Ishikawa (cell line): ENCODE data around the gene GPC1.

ENCODE experiments used
- CEBPB ChIP-seq: IDR thresholded peaks from 2 replicates; pipeline ENCODE4 v1.6.1; 2012
- CREB1 ChIP-seq: IDR thresholded peaks from 2 replicates; pipeline ENCODE4 v1.6.1; 2012; ENCODE audit warnings: low read depth
- EGR1 ChIP-seq: IDR thresholded peaks from 2 replicates; pipeline ENCODE4 v1.6.1; 2012
- EP300 ChIP-seq: IDR thresholded peaks from 2 replicates; pipeline ENCODE4 v1.6.1; 2012; ENCODE audit warnings: borderline replicate concordance
- FOXM1 ChIP-seq: IDR thresholded peaks from 2 replicates; pipeline ENCODE4 v1.6.1; 2012; ENCODE audit warnings: low read depth, borderline replicate concordance
- MAX ChIP-seq: IDR thresholded peaks from 2 replicates; pipeline ENCODE4 v1.6.1; 2012
- NFIC ChIP-seq: IDR thresholded peaks from 2 replicates; pipeline ENCODE4 v1.6.1; 2012
- RAD21 ChIP-seq: IDR thresholded peaks from 2 replicates; pipeline ENCODE4 v1.6.1; 2012; ENCODE audit warnings: low read depth
- REST ChIP-seq: IDR thresholded peaks from 2 replicates; pipeline ENCODE4 v1.6.1; 2012; ENCODE audit warnings: low read depth, mild to moderate bottlenecking
- TAF1 ChIP-seq: IDR thresholded peaks from 2 replicates; pipeline ENCODE4 v1.6.1; 2012; ENCODE audit warnings: low read depth, mild to moderate bottlenecking
- TCF12 ChIP-seq: IDR thresholded peaks from 2 replicates; pipeline ENCODE4 v1.6.1; 2012; ENCODE audit warnings: low read depth
- TEAD4 ChIP-seq: IDR thresholded peaks from 2 replicates; pipeline ENCODE4 v1.6.1; 2012
- USF1 ChIP-seq: IDR thresholded peaks from 2 replicates; pipeline ENCODE4 v1.6.1; 2012
- YY1 ChIP-seq: IDR thresholded peaks from 2 replicates; pipeline ENCODE4 v1.6.1; 2012; ENCODE audit warnings: low read depth
- ZBTB7A ChIP-seq: IDR thresholded peaks from 2 replicates; pipeline ENCODE4 v1.6.1; 2012; ENCODE audit warnings: low read depth

Gene GPC1

GRCh38 chr2:240434728-240435456 is 571 bp upstream of the GPC1 start:
- TF ChIP-seq FOXM1, result no peak
- peak; percentile 51; the same call in 1 of the 2 replicates for TF ChIP-seq TAF1
- TF ChIP-seq ZBTB7A, result peak; percentile 55; the same call in 1 of the 2 replicates
- peak; percentile 47; the same call in 1 of the 2 replicates for TF ChIP-seq NFIC
- TF ChIP-seq CEBPB, result no peak
- TF ChIP-seq EGR1, result peak; percentile 73; the same call in 1 of the 2 replicates
- TF ChIP-seq REST, result no peak
- TF ChIP-seq CREB1, result peak; percentile 38; the same call in 1 of the 2 replicates
- no peak; the same call in 1 of the 2 replicates for TF ChIP-seq RAD21

GRCh38 chr2:240435948-240436682 is 652 bp downstream of the GPC1 start:
- no peak for TF ChIP-seq USF1
- TF ChIP-seq MAX, result peak; percentile 17; the same call in 1 of the 2 replicates
- TF ChIP-seq EP300, result no peak
- no peak for TF ChIP-seq NFIC
- TF ChIP-seq CREB1, result no peak
- no peak for TF ChIP-seq TCF12
- TF ChIP-seq CEBPB, result no peak
- TF ChIP-seq REST, result no peak
- TF ChIP-seq EGR1, result no peak
- TF ChIP-seq RAD21, result peak; percentile 5; the same call in 1 of the 2 replicates
- no peak for TF ChIP-seq TEAD4
- TF ChIP-seq TAF1, result no peak
- TF ChIP-seq FOXM1, result no peak
- TF ChIP-seq YY1, result peak; percentile 52; the same call in 1 of the 2 replicates
- peak; percentile 57; the same call in 1 of the 2 replicates for TF ChIP-seq ZBTB7A

- TF ChIP-seq MAX (peak; percentile 87), CREB1 (no peak), REST (no peak), TEAD4 (no peak)
Observed at GRCh38 chr2:240436683-240437550, 1.5 kb downstream of the GPC1 start.

GRCh38 chr2:240437551-240437860 is 2.0 kb downstream of the GPC1 start:
- TF ChIP-seq ZBTB7A (no peak), NFIC (no peak), CREB1 (no peak), CEBPB (no peak), YY1 (no peak), USF1 (no peak), MAX (no peak), EP300 (no peak), TEAD4 (no peak), TAF1 (no peak), RAD21 (no peak), EGR1 (no peak), REST (no peak), FOXM1 (no peak)
